Kidney glomerular epithelial cell (primary cell): ENCODE data around the gene ABCD1.

Source experiments
- DNase-seq: peaks from one replicate; lab custom pipeline; 2025; lab: John Stamatoyannopoulos, UW

Gene ABCD1

DNA sequence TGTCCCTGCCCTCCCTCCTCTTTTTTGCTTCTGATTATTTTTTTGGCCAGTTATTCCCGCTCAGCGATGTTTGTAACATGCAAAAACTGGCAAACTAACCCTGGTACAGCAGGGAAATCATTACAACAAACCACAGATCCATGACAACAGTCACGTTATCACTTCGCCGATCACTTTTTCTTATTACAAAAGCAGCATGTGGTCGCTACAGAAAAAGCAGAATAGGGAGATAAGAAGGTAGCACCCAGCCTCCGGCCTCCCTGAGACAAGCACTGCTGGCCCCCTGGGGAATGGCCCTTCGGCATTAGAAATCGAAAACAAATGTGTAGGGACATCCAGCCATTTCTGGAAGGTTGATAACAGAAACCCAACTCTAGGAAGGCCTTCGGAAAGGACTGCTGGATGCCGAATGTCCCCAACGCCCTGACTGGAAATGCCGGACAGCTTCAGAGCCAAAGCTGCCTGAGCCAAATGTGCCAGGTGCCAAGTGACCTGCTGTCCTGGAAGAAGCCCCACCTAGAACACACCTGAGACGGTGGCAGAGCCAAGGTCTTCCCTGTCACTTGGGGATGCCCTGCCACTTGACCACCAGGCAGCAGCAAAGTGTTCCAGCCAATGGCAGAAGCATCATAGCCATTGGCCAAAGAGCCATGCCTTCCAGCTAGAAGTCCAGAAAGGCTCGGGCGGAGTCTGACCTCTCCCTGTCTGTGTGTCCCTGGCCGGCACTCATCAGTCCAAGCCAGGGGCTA lies 66.6 kb downstream of the ABCD1 start:
- no peak for DNase-seq

DNA sequence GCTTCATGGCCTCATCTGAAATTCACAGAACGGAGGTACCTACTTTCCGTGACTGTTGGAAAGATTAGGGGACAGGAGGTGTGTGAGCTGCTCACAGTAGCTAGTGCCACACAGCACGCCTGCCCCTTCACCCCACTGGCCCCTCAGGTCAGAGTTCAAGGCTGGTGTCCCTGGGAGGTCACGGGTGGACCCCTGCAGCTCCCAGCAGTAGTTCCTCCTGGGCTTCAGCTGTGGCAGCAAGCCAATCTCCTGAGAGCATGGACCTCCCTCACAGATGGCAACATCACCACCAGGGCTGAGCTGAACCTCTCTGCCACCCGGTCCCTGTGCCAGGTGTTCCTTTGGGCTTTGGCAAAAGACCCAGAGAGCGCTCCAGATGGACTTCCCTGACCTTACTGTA lies 67.7 kb downstream of the ABCD1 start:
- no peak for DNase-seq

DNA sequence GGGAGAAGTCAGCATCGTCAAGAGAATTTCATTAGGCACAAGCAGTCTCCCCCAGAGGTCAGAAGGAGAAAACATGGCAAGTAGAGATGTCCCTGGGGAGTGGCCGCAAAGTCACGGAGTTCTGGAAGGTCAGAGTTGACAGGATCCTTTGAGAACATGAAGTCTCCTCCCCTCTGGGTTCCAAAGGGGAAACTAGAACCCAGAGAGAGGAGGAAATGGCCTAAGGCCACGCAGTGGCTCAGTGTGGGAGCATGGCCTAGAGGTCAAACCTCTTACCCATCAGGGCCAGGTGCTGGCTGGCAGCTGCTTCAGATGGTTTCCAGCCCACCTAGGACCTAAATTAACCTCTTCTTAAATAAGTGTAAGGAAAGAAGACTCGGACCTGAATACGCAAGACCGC lies 68.6 kb downstream of the ABCD1 start:
- DNase-seq, result no peak
